Activated T-cell treated with anti-CD3 and anti-CD28 coated beads for 24 hours (primary cell): ENCODE measurements around the gene MT1G.
"Not testable (repeated sequence)": the region's sequence is repeated elsewhere in the genome, so short reads cannot be mapped to it uniquely, and the experiment has no call there.

ENCODE experiments used
- DNase-seq: peaks from one replicate; pipeline ENCODE4 v3.0.0-alpha.2; 2020; ENCODE audit warnings: low read depth

MT1G gene

DNA sequence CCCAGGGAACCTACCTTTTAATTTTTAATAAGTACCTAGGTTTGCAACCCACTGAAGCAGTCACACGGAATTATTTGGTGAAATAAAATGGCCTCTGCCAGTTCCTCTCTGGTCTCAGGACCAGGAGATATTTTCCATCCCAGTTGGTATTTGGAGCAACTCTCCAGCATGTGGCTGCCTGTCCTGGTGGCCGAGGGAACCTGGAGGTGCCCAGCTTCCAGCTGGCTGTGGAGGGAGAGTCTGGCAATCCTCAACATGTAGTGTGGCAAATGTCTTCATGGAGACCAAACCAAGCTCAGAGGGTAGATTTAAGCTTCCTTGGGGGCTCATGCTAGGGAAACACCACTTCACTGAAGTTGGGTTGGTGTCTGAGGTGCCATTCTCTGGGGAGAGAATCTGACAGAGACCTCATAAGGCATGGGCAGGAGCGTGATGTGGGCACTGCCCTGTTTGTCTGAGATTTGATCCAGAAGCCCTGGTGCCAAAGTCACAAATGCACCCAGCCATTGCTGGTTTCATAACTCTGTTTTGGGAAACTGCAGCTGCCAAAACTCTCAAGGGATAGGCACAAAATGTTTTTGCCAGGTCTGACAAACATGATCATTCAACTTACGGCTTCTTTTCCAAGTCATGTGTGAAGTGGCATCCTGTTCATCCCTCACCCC lies 17.2 kb upstream of the MT1G start:
- DNase-seq, result no peak

DNA sequence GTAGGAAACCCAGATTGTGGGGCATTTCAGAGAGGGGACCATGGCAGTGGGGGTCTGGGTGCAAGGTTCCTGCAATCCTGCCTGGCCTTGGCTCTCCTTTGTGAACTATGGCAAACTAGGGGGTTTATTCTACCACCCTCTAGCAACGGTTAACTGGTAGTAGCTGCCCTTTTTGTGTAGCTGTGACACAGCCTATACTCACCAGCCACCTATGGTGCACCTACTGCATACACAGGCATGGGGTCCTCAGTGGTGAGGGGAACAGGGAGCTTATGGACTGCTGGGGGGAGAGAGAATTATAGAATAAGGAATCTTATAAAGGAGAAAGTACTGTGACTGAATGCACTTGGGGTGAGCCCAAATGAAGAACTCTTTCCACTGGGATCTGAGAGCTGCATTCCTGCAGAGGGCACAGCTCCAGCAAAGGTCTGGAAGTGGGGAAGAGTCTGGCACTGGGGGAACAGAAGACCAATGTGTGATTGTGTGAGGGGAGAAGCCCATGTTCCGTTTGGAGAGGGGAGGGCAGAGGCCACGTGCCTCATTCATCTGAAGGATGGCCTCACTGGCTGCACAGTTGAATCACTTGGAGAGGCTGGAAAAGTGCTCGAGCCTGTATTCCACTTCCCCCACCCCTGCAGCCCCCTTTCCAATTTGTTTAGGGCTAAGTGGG lies 16.5 kb upstream of the MT1G start:
- DNase-seq, result no peak

DNA sequence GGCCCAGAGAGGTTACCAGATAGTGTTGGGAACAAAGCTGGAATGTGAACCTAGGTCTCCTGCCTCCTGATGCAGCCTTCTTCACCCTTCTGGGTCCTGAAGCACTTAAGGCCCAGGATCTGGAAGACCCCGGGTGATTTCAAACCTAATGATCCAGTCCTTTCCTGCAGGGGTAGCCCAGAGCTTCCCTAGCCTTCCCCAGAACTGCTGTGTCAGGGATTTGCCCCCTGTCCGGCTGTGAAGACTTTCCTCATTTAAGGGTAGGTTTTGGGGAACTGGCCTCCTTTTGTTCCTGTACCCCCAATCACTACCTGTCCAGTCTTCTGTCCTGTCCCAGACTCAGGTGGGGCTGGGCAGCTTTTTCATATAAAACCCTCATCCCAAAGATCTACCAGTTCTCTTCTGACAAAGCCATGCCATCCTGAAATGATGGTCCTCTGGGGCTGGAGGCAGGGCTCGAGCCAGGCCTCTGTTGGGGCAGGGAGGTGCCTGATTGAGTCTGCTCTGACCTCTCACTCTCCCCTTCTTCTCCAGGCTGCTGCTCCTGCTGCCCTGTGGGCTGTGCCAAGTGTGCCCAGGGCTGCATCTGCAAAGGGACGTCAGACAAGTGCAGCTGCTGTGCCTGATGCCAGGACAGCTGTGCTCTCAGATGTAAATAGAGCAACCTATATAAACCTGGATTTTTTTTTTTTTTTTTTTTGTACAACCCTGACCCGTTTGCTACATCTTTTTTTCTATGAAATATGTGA lies 15.7 kb upstream of the MT1G start:
- no peak for DNase-seq

DNA sequence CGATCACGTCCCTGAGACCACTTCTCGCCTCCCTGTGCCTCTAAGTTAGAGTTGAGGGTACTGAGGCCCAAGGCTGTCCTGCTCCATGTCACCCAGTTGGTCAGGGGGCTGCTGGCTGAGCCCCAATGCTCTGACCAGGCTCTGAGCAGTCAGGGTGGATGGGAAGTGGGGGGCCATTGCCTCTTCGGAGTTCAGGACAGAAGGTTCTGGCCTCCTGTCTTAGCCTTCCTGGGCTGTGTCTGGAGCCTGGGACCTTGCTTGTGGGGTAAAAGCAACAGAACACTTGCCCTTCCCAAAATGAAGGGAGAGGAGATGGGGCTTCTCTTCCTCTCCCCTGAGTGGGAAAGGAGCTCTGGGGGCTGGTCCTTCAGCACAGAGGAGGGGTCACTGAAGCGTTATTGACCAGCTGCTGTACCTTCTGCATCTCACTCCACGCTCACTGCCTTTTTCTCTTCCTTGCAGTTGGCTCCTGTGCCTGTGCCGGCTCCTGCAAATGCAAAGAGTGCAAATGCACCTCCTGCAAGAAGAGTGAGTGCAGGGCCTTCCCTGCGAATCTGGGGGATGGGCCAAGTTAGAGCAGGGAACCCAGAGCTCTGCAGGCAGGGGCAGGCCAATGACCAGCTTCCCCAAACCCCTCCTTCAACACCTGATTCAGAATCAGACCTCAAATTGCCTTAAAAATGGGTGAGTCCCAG lies 15.0 kb upstream of the MT1G start:
- DNase-seq, result no peak

DNA sequence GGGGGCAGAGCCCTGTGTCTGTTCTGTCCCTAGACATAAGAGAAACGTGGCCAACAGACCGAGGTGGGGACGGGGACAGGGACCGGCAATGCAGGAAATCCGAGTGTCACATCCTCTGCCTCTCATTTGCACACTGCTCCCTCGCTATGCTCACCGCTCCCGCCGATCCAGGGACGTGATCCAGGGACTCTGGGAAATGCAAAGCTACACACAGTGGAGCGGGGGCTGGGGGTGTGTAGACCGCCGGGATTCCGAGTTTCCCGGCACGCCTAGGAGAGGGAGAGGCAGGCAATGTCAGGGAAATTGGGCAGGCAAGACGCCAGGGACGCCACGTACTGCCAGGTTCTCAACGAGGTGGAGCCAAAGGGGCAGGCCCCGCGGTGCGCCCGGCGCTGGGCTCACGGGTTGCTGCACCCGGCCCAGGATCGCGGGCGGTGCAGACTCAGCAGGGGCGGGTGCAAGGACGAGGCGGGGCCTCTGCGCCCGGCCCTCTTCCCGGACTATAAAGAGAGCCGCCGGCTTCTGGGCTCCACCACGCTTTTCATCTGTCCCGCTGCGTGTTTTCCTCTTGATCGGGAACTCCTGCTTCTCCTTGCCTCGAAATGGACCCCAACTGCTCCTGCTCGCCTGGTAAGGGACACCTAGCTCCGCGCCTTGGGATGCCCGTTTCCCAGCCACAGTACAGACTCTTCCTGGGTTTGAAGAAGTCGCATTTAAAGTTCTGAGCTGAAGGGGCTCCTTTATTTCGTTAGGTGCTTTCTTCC lies 14.3 kb upstream of the MT1G start, which contains the start of gene MT1X:
Gene MT1X (plus strand): TSS at position 532 of the 764 bp plus-strand sequence. CDS start 71 bp downstream, at position 603.
- DNase-seq, result peak; percentile 88

DNA sequence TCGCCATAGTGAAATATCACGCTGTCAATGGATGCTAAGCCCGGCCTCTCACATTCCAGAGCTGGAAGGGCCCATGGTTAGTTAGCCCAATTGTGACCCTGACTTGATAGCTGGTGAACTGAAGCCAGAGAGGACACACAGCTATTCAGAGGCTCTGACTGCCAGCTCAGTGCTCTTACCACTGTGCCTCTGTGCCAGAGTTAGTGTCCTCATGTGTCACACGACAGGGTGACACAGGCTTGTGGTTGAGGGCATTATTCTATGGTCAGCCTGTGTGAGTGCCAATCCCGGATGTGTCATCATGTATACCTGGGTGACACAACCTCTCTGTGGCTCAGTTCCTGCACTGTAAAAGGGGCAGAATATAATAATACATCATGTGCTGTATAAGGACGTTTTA lies 12.0 kb upstream of the MT1G start:
- no peak for DNase-seq

DNA sequence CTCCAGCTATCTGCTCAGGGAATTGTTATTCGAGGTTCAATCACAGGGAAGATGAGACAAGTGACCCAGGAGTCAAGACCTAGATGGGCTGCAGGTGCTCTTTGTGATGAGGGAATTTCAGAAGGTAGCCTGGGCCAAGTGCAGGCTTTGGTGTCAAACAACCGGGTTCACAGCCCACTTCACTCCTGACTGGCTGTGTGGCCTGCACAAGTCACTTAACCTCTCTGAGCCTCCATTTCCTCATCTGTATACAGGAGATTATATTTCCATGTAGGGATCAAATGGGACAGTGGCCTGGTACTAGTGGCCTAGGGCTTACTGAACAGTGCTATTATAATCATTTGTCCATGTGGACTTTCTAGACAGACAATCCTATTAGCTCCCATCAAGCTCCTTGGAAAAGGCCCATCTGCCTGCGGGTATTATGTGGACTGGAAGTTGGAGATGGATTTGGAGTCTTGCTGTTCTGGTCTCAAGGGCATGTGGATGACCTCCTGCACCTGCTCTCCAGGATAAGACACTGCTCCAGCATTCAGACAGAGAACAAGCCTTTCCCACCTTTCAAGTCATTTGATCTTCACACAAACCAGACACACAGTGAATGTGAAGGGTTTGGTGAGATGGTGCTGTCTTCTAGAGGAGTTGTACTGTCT lies 11.3 kb upstream of the MT1G start:
- DNase-seq, result no peak

DNA sequence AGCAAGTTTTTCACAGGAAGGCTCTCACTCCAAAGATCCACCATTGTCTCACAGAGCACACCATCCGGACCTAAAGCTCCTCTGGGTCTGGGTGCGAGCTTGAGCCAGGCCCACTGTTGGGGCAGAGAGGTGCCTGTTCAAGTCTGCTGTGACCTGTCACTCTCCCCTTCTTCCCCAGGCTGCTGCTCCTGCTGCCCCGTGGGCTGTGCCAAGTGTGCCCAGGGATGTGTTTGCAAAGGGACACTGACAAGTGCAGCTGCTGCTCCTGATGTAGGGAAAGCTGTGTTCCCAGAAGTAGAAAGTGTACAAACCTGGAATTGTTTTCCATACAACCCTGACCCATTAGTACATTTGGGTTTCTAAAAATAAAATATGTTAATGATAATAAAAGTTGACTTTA lies 9.6 kb upstream of the MT1G start:
- no peak for DNase-seq

DNA sequence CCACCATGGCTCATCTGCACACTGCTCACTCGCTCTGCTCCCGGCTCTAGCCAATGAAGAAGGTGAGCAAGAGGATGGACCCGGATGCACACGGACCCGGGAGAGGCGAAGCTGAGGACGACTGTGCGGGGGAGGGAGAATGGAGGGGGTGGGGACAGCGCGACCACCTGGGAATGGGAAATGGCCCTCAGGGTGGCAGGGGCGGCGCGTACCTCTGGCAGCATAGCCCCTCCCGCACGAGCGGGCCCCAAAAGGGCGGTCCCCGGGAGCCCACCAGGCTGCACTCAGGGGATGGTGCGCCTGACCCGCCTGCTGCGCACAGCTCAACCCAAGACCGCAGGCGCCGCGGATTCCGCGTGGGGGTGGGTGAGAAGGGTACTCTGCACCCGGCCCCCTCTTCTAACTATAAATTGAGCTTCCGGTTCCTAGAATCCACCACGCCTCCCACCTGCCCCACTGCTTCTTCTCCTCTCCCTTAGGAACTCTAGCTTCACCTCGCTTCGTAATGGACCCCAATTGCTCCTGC lies 7.9 kb upstream of the MT1G start:
- no peak for DNase-seq

DNA sequence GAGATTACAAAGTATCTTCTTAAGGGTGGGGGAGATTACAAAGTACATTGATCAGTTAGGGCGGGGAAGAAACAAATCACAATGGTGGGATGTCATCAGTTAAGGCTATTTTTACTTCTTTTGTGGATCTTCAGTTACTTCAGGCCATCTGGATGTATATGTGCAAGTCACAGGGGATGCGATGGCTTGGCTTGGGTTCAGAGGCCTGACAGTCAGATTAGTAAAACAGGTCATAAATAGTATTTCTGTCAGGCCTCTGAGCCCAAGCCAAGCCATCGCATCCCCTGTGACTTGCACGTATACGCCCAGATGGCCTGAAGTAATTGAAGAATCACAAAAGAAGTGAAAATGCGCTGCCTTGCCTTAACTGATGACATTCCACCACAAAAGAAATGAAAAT lies 6.7 kb upstream of the MT1G start:
- DNase-seq, result not testable (repeated sequence)

DNA sequence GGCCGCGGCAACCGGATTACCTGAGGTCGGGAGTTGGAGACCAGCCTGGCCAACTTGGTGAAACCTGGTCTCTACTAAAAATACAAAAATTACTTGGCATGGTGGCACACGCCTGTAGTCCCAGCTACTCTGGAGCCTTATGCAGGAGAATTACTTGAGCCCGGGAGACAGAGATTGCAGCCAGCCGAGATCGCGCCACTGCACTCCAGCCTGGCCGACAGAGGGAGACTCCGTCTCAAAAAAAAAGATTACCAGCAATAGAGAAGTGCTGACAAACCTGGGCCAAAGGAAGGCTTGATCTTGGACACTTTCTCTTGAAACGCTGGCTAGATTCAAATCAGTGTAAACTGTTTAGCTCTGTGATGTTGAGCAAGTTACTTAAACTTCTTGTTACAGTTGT lies 6.1 kb upstream of the MT1G start:
- no peak for DNase-seq

DNA sequence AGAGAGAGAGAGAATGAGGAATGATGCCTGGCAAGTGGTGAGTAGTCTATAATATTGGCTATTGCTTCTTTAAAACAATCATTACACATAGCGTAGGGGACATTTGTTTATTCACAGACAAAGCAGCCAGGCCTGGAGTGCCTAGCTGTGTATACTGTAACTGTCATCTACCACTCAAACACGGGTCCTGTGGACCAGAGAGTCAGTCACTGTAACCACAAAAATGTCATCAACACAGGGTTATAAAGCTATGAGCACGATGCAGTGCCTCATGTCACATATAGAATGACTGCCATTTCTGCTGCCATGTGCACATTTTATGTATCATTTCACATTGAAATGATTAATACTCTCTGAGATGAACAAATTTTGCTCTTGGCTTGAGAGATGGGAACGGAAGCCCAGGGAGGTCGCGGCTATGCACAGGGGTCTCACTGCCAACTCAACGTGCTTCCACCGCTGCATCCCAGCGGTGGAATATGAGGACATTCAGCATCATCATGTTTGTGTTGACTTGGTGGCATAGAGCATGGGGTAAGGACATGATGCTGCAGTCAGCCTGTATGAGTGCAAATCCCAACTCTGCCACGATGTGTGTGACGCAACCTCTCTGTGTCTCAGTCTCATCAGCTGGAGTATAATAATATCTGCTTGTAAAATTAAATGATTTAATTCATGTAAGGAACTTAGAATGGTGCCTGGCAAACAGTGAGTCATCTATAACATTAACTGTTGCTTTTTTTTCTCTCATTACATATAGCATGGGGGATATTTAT lies 5.1 kb upstream of the MT1G start:
- no peak for DNase-seq

DNA sequence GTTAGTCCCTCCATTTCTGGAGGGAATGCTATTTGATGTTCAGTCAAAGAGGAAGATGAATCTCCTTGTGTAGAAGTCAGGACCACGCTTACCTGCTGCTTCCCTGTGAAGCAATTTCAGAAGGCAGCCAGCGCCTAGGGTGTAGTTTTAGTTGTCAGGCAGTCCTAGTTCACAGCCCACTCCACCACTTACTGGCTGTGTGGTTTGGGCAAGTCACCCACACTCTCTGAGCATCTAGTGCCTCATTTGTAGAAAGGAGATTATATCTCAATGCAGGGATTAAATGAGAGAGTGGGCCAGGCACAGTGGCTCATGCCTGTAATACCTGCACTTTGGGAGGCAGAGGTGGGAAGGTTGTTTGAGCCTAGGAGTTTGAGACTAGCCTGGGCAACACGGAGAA lies 4.3 kb upstream of the MT1G start:
- not testable (repeated sequence) for DNase-seq

DNA sequence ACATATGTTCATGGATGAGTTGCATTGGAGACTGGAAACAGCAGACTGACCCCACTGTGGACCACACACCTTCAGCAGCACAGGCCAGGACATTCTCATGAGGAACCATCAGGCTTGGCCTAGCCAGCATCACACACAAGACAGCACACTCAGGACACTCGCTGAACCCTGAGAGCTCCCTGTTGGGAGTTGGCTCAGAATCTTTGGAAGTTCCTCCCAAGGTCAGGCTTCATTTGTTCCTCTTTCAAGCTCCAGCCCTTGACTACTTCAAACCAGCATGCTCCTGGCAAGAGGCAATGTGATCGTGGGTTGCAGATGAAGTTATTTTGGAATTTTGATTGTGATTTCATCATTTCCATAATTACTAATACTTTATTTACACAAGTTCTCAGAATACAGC lies 3.8 kb upstream of the MT1G start:
- not testable (repeated sequence) for DNase-seq

DNA sequence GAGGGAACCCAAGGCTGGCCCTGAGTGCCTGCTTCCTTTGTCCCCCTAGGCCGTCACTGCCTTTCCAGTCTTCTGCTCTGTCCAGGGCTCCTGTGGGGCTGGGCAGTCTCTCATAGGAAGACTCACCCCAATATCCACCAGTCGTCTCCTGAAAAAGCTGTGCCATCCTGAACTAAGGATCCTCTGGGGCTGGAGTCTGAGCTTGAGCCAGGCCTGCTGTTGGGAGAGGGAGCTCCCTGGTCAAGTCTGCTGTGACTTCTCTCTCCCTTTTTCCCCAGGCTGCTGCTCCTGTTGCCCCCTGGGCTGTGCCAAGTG lies 2.7 kb upstream of the MT1G start:
- DNase-seq, result no peak

DNA sequence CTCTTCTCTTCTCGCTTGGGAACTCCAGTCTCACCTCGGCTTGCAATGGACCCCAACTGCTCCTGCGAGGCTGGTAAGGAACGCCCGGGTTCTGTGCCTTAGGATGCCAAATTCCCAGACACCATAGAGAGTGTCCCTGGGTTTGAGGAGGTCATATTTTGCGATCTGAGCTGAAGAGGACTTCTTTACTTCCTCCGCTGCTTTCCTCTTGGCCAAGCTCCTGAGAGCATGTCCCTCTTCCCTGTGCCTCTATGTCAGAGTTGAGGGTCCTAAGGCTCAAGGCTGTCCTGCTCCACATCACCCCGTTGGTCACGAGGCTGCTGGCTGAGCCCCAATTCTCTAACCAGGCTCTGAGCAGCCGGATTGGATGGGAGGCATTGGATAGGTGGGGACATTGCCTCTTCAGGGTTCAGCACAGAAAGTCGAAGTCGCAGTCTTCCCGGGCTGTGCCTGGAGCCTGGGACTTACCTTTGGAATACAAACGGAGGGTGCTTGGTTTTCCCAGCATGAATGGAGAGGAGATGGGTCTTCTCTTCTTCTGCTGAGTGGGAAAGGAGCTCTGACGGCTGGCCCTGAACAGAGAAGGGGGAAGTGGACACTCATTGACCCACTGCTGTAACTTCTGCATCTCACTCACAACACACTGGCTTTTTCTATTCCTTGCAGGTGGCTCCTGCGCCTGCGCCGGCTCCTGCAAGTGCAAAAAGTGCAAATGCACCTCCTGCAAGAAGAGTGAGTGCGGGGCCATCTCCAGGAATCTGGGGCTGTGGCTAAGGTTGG lies 2.2 kb upstream of the MT1G start:
- no peak for DNase-seq

DNA sequence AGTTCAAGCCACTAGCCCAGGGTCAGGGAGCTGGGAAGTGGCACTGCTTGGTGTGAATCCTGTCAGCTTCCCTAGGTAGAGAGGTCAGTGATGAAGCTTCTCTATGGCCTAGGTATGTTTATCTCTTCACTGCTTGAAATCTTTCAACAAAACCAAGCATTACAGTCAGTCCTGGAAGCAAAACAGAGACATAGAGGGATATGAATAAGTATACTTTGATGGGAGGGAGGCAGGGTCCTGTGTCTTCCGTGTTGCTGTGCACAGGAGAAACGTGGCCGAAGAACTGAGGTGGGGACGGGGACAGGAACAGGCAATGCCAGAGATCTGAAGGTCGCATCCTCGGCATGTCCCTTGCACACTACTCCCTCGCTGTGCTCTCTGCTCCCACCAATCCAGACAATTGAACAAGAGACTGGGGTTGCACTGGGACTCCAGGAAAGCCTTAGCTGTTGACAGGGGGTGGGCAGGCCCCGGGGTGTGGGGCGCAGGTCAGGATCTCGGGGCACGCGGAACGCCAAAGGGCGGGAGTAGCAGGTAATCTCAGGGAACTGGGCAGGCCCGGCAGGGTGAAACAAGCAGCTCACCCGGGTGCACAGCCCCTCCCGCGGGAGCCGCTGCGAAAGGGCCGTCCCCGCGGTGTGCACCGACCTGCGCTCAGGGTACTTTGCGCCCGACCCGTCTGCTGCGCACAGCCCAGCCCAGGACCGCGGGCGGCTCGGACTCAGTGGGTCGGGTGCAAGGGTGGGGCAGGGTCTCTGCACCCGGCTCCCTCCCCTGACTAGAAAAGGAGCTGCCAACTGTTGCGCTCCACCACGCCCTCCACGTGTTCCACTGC lies 1.4 kb upstream of the MT1G start, which contains the start of gene MT1H:
Gene MT1H (plus strand): TSS at position 810 of the 835 bp plus-strand sequence. CDS start 71 bp downstream, outside the sequence.
- no peak for DNase-seq
